Lower leg skin (tissue), 4 donors: ENCODE results near the gene LYSMD2. TPM values are rescaled to one million over a fixed set of nuclear protein-coding genes. Genes with fewer than 3 reads are reported as not detected.

ENCODE experiments used
- DNase-seq, 2 donors: peaks; one replicate each; pipeline ENCODE4 v3.0.0-alpha.2; 2019; ENCODE audit warnings: low spot score in 2 of 2
- H3K4me3 ChIP-seq: fragments of 200-600 bp; sonication (generic); 2 replicates; pipeline ENCODE4 v1.5.1; 2017; ENCODE audit warnings: mild to moderate bottlenecking, low read depth; ENCODE audit not compliant: poor library complexity, severe bottlenecking
- POLR2A ChIP-seq, 2 donors: fragments of 450-650 bp; IDR thresholded peaks; one replicate each; pipeline ENCODE4 v1.6.1; 2016 to 2017; ENCODE audit warnings: antibody characterized with exemption in 2 of 2, mild to moderate bottlenecking in 1 of 2, moderate library complexity in 1 of 2
- WGBS, 2 donors: methylation state at CpG; one replicate each; pipeline ENCODE4 v1.1.5; 2018; 5-methylcytosine and 5-hydroxymethylcytosine counted together
- intact Hi-C: fragments of 100-400 bp; cut with DNase I; formaldehyde crosslinking; loops from one replicate; pipeline ENCODE4 v1.15.0; 2023; ENCODE audit warnings: low total_unique reads
- total RNA-seq, 4 donors: library from RNA; depleted of rRNA; stranded (reverse); fragments of >200 nt; gene quantifications; one replicate each; pipeline ENCODE4 v1.1.0, GENCODE V29; 2016
- TF ChIP-seq, protein P1 (sequence below), 3 donors: fragments of 450-650 bp; IDR thresholded peaks; one replicate each; pipeline ENCODE4 v1.5.1; 2016; ENCODE audit warnings: antibody characterized with exemption in 3 of 3, mild to moderate bottlenecking in 3 of 3, moderate library complexity in 2 of 3

Gene LYSMD2
- total RNA-seq, 4 donors from 2014 or later, result 6.6 to 17.9 (median 13.0) TPM

DNA sequence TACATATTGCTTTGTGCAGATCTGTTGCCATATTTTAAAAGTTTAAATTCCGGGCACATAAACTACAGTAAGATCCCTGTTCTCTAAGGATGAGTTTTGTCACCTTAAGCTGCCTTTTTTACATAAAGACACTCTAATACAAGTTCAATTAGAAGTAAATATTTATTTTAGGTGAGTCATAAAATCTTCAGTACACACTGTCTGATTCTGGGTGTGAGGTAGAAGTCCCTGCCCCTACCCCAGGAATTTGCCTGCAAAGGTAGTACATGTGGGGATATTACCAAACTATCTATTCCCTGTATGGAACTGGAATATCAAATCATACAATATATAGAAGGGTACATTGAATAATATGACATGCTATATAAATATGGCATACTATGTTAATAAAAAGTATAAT is 49.9 kb downstream of the LYSMD2 start:
- intact Hi-C loops, result no loop called here
- WGBS, 2 donors, result 0 to 3% methylated on average over 1 of the region's 1 CpG
- H3K4me3 ChIP-seq, result no peak overlapping the region
- DNase-seq, result no peak
- no peak for TF ChIP-seq POLR2A (IDR thresholded peaks at IDR 0.05)

GRCh38 chr15:51681303-51681963 is 56.0 kb downstream of the LYSMD2 start, which contains the start of gene SCG3:
Gene SCG3 (plus strand): TSS chr15:51681503. CDS start chr15:51681756, 253 bp downstream.
- WGBS, 2 donors, result 8 to 10% methylated on average over 34 to 38 of the region's 38 CpGs
- TF ChIP-seq POLR2A (IDR thresholded peaks at IDR 0.05), result no peak
- TF ChIP-seq, protein P1, sequence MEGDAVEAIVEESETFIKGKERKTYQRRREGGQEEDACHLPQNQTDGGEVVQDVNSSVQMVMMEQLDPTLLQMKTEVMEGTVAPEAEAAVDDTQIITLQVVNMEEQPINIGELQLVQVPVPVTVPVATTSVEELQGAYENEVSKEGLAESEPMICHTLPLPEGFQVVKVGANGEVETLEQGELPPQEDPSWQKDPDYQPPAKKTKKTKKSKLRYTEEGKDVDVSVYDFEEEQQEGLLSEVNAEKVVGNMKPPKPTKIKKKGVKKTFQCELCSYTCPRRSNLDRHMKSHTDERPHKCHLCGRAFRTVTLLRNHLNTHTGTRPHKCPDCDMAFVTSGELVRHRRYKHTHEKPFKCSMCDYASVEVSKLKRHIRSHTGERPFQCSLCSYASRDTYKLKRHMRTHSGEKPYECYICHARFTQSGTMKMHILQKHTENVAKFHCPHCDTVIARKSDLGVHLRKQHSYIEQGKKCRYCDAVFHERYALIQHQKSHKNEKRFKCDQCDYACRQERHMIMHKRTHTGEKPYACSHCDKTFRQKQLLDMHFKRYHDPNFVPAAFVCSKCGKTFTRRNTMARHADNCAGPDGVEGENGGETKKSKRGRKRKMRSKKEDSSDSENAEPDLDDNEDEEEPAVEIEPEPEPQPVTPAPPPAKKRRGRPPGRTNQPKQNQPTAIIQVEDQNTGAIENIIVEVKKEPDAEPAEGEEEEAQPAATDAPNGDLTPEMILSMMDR (IDR thresholded peaks at IDR 0.05), result no peak
- intact Hi-C loops, result no loop called here
- DNase-seq, result peak; percentile 49 to 90
- H3K4me3 ChIP-seq, result no peak within 1 kb of the TSS

DNA sequence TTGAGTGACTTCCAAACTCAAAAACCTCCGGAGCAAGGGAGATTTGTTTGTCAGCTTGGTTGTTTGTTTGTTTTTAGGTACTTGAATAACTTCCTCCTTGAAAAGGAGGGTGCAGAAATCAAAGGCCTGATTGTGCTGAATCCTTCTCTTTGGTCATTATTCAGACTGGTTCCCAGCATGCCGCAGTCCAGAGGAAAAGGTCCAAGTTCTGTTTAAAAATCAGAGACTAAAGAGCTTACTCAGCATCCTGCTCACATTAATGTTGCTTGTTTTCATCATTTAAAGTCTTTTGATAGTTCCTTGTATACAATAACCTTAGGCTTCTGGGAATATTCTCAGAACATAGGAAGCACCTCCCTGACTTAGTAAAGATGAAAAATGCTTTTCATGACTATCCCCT is 57.1 kb downstream of the LYSMD2 start:
- WGBS, 2 donors, result 48 to 49% methylated on average over 2 of the region's 2 CpGs
- intact Hi-C loops, result no loop called here
- DNase-seq, result no peak
- H3K4me3 ChIP-seq, result no peak overlapping the region
- TF ChIP-seq, protein P1 (IDR thresholded peaks at IDR 0.05), result no peak
- TF ChIP-seq POLR2A (IDR thresholded peaks at IDR 0.05), result no peak

DNA sequence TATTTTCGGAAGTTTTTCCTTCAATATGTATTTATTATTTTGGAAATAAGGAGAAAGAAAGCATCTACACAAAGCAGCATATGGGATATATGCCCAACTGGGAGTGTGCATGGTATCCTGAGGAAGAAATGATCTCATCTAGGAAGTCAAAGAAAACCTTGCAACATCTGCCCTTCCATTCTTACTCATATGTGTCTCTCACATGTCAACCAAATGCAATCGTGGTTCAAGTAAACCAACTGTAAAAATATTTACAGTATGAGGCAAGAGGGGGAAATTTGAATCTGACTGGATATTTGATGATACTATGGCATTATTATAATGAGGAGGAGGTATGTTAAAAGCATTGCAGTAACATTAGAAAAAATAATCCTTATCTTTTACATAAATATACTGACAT is 59.4 kb downstream of the LYSMD2 start:
- intact Hi-C loops, result no loop called here
- WGBS, 2 donors, result 72 to 73% methylated on average over 2 of the region's 2 CpGs

DNA sequence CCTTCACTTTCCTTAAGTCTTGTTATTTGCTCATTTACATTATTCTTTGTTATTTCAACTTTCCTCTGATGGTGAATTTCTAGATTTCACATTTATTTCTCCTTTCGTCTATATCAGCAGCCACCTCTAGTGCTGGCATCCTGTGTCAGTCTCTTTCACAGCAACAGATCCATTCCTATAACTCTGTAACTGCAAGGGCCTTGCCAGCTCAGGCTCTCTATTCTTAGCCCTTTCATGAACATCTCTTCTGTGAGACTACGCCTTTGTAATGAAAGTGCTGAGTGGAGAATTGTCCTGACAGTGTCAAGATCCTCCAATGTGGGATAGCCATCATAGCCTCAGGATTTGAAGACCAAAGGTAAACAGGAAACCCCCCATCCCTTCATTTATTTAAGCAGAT is 60.0 kb downstream of the LYSMD2 start:
- DNase-seq, result no peak
- H3K4me3 ChIP-seq, result no peak overlapping the region
- no peak for TF ChIP-seq POLR2A (IDR thresholded peaks at IDR 0.05)
- TF ChIP-seq, protein P1 (IDR thresholded peaks at IDR 0.05), result no peak
- 79 to 85% methylated on average over 2 of the region's 2 CpGs for WGBS, 2 donors
- intact Hi-C loops, result no loop called here

More for the DNA sequence above, 59.4 kb downstream of the LYSMD2 start:
- H3K4me3 ChIP-seq, result no peak overlapping the region
- no peak for DNase-seq
- no peak for TF ChIP-seq POLR2A (IDR thresholded peaks at IDR 0.05)
- TF ChIP-seq, protein P1 (IDR thresholded peaks at IDR 0.05), result no peak

- no peak overlapping the region for H3K4me3 ChIP-seq
- no peak for TF ChIP-seq POLR2A (IDR thresholded peaks at IDR 0.05)
- TF ChIP-seq, protein P1 (IDR thresholded peaks at IDR 0.05), result no peak
- no peak for DNase-seq
- 93 to 100% methylated on average over 1 of the region's 1 CpG for WGBS, 2 donors
- intact Hi-C loops, result no loop called here
These were observed 60.4 kb downstream of the LYSMD2 start for GRCh38 chr15:51677021-51677420.
